A204.1 (cell line): Measurements from ENCODE around the gene ERGIC2.
"Not testable (repeated sequence)": the region's sequence is repeated elsewhere in the genome, so short reads cannot be mapped to it uniquely, and the experiment has no call there.

Experiments
- FAIRE-seq: peaks from 2 replicates; lab custom pipeline; 2012; peaks lifted over from hg19 to GRCh38; lab: Jason Lieb, UNC

The ERGIC2 gene, protein sequence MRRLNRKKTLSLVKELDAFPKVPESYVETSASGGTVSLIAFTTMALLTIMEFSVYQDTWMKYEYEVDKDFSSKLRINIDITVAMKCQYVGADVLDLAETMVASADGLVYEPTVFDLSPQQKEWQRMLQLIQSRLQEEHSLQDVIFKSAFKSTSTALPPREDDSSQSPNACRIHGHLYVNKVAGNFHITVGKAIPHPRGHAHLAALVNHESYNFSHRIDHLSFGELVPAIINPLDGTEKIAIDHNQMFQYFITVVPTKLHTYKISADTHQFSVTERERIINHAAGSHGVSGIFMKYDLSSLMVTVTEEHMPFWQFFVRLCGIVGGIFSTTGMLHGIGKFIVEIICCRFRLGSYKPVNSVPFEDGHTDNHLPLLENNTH

DNA sequence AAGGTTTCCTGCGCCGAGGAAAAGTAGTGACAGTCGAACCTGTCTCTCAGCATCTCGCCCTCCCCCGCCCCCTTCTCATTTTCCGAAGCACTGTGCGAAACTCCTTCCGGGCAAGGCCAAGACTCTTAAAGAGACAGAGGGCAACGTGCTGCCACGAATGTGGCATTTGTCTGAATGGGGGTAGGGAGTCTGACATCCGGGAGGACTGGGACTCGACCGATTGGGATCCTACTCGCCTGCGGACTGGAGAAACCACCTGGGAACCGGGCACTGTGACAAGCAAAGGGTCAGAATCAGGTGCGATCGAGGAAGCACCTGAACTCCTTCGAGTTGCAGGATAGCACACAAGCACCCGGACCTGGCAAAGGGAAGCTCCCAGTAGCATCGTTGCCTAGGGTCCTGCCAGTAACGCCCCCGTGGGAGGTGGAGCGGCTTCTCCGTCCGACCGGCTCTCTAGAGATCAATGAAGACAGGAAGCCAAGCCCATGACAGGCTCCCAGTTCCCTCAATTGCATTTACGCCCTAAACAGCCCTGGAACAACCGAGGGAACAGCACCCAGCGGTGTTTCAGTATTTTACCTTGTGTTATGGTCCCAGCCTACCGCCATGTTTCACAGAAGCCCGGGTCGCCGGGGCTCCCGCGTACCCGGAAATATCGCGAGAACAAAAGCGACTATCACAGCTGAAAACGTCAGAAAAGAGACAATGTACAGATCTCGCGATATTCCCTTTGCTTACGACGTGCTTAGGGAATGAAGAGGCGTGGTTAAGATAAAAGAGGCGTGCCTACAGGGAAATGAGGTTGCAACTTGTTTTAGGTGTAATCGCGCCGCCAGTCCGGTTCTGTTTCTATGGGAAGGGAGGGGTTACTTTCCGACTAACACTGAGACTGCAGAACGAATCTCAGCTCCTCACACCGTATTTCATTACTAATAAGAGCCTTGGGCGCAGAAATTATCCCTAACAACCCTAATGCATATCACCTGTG lies at the start of gene ERGIC2:
TSS of gene ERGIC2 (minus strand) at position 637 of the 988 bp plus-strand sequence. CDS start 9,539 bp downstream, outside the sequence.
- FAIRE-seq, result peak; percentile 98

DNA sequence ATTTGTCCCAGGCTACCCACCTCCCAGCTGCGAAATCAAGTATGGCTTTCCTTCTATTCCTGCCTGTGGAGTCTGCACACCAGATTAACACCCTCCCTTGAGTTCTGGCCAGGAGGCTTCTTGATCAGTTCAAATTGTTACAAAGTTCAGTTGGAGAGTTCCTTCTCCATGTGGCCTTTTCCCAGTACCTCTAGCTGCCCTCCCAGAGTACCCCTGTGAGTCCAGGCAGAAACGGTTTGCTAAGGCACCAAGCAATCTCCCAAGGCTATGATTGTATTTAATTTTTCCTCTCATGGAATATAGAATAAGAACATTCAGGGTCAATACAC lies 49.7 kb upstream of the ERGIC2 start:
- FAIRE-seq, result no peak

DNA sequence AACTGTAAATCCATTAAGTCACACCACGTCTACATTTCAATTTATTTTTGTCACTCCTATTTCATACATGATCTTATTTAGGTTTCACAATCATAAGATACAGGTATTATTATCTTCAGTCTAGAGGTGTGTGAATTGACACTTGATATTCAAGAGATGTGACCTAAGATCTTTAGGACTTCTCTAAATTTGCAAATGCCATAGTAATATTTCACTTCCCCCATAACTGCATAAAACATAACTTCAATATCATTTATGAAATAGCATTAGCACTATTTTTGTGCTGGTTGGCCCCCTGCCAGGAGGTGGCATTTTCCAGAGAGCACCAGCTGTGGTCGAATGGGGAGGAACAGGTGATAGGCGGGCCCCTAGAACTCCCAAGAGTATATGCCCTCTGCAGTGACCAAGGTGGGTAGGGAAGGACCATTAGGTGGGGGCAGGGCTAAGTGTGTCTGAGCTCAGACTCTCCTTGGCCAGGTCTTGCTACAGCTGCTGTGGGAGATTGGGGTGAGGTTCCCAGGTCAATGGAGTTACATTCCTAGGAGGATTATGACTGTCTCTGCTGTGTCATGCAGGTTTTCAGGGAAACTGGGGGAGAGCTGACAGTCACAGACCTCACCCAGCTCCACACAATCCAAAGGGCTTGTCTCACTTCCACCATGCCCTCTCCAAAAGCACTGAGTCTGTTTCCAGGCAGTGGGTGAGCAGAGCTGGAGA lies 49.2 kb upstream of the ERGIC2 start:
- FAIRE-seq, result no peak

DNA sequence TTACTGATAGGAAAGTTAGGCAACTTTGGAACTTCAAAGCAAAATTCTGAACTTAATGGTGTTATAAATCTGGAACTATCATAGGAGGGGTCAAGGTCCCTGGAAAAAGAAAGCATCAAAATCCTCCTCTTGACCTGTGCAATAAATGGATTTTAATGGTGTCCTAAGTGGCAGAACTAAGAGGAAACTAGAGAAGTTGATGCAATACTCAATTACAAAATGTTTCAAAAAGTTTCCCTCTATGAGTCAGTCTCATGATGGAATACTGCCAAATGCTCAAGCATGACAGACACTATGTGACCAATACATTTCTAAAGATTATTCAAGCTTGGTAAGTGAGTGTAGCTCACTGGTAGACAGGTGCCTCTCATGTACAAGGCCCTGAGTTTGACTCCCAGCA lies 47.7 kb upstream of the ERGIC2 start:
- no peak for FAIRE-seq

DNA sequence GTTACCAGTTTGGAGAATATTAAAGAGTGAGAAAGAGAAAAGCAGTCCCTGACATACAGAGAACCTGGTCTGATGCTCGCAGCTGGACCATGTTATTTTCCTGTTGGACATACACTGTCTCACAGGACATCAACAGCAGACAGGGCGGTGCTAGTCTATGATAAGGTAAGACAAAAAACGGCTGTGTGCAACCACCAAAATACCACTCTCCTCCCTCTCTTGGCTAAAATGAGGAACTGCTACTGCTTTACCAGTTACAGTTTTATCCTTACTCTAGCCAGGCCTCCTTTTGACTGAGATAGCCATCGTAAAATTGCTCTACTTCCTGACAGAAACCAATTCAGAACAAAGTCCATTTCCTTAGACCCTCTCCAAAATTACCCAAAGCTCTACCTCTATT lies 47.0 kb upstream of the ERGIC2 start:
- no peak for FAIRE-seq

DNA sequence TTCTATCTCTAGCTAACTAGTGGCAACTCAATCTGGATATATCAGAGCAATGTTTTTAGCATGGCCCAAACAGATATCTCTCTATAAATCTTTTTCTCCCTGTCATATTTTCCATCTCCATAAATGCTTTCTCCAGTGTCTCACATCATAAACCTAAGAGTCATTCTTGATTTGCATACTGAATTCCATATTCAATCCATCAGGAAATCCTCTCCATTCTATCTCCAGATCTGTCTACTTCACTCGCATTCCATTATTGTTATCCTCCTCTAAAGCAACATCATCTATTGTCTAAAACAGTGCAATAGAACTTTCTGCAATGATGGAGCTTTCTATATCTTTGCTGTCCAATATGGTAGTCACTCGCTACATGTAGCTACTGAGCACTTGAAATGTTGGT lies 45.5 kb upstream of the ERGIC2 start:
- no peak for FAIRE-seq

DNA sequence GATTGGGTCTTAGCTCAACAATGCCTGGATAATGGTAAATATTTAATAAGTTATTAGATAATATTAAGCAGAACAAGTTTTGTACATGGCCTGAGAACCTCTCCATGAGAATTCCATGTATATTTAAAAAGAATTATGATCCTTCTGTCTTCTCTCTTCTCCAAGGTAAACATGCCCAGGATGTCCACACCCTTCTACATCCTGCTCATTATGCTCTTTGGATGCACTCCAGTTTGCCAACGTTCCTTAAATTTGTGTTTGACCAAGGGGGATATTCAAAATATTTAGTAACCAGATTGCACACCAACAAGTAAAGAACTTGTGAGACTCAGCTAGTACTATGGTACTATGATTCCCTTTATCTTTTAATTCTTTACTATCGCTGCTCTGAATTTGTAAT lies 44.8 kb upstream of the ERGIC2 start:
- no peak for FAIRE-seq

DNA sequence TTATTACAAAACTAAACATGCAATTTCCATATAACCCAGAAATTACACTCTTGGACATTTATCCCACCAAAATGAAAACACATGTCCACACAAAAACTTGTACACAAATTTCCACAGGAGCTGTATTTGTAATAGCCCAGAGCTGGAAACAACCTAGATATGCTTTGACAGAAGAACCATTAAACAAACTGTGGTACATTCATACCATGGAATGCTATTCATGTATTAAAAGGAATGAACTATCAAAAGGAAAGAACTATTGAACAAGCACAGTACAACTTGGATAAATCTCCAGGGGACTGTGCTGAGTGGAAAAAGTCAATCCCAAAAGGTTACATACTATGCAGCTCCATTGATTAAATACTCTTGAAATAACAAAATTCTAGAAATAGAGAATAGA lies 35.8 kb upstream of the ERGIC2 start:
- FAIRE-seq, result no peak

DNA sequence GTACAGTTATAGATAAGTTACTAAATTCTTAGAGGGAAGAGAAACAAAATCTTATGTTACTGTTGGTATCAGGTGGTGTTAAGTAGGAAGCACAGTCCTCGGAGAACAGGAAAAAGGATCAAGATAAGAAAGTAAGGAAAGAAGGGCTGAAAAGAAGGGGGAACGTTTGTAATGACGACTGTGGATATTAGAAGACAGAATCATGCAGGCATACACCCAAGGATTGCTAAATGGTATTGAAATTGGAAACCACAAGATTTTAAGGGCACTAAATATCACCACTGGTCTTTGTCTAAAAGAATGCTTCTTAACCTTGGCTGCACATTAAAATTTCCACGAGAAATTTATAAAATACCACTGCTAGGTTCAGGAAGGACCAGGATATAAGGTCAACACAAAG lies 34.1 kb upstream of the ERGIC2 start:
- FAIRE-seq, result no peak

DNA sequence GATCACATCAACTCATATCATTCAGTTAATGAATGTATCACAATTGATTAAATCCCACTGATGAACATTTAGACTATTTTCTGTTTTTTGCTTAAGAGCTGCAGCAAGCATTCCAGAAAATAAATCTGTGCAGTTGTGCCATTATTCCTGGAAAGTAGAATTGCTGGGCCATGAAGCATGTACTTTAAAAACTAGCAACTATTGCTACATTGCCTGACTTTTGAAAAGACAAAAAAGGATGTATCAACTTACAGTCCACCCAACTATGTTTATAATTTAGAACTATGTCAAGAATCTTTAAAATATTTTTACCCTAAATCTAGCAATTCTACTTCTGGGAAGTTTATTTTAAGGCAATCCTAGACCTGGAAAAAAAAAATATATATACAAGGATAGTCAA lies 33.4 kb upstream of the ERGIC2 start:
- no peak for FAIRE-seq

DNA sequence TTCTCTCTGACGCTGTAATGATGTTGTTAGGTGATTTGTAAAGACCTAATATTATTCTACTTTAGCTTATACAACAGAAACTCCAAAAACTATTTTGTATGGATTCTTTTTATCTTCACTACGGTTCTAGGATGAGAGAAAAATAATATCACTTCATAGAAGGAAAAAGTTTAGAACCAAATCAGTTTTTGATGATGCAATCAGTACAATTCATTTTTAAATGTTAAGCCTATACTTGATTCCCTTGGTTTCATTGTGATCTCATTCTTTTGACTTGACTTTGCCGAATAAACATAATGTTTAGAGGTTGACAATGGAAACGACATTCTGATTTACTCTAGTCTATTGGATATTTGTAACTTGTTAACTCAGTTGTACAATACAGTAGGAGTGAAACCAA lies 24.6 kb upstream of the ERGIC2 start:
- FAIRE-seq, result no peak

DNA sequence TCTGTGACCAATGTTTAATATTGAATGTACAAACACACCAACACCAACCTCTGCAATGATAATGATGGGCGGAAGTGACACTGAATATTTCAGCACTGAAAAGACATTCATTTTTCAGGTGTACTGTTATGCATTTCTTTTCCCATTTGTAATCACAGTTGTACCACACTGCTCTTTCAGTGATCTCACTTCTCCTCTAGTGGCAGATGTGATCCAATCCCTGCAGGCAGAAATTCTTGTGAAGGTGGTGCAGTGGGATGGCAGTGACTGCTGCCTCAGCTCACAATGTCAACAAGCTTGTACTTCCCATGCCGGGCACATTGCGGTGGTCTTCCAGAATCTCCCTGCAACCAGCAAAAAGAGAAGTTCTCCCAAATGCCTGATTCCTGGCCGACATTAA lies 23.0 kb upstream of the ERGIC2 start:
- FAIRE-seq, result no peak

DNA sequence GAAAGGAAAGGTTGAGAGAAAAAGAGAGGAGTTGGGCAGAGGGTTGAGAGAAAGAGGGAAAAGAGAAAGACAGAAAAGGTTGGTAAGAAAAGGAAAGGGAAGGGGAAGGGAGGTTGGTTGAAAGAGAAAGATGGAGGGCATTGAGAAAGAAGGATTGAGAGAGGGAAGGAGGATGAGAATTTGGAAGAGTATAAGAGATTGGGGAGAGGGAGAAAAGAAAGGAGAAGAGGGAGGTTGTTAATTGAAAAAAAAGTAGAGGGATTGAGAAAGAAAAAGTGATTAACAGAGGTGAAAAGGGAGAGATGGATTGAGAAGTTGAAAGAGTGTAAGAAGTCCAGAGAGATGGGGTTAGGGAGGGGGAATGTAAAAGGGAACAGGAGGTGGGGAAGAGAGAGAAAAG lies 21.5 kb upstream of the ERGIC2 start:
- FAIRE-seq, result no peak

DNA sequence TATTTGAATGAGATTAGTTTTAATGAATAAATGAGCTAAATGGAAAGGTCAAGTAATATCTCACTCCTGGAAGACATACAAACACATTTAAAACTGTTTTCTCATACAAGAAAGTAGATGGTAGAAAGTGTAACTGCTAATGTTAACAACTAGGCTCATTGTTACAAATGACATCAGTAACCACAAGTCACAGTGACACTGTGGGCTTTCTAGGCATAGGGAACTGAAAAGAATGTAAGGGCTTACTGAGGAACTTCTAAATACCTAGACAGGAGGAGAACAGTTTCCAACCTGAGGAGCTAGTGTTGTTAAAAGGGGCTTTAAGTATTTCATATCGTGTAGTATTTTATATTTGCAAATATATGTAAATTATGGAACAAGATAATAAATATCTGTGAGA lies 17.5 kb upstream of the ERGIC2 start:
- FAIRE-seq, result no peak

DNA sequence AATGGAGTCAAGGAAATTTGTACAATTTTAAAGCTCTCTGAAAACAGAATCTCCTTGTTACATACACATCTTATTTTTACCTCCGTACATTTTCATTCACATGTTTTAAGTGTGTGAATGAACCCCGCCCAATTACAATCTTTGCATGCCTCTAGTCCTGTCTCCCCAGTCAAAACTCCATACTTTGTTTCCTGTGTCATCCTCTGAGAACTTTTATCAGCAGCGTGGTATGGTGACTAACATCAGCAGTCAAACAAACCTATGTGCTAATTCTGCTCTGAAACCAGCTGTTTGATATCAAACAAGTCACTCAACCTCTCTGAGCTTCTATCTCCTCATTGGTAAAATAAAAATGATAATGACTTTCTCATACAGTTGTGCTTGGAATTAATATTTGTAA lies 15.8 kb upstream of the ERGIC2 start:
- FAIRE-seq, result no peak

DNA sequence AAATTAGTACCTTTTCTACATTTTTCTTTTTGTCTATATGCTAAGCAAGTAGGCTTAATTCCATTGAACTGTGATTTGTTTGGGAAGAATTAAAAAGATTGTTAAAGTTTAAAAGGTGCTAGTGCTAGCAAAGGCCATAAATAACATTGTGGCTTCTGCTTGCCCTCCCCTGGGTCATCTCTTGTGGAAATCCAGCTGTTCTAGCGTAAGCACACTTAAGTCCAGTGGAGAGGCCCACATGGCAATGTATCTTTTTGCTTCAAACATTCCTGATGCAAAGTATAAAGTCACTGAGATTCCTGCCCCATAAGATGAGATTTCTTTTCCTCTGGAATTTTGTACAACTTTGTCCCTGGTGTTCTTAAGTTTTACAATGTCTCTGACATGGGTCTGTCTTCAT lies 14.4 kb upstream of the ERGIC2 start:
- FAIRE-seq, result no peak

DNA sequence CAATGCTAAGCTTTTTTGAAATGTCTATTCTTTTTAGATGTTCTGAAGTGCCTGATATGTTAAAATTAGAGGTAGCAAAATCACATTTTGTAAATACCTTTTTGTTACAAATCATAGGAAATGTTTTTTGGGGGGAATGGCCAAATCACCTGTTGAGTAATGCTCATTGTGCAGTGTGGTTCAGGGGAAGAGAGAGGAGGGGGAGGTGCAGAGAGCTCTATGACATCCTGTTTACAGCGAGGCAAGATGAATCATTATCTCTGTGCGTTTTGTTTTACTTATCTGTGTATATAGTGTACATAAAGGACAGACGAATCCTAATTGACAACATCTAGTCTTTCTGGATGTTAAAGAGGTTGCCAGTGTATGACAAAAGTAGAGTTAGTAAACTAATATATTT lies 9.4 kb upstream of the ERGIC2 start:
- not testable (repeated sequence) for FAIRE-seq

DNA sequence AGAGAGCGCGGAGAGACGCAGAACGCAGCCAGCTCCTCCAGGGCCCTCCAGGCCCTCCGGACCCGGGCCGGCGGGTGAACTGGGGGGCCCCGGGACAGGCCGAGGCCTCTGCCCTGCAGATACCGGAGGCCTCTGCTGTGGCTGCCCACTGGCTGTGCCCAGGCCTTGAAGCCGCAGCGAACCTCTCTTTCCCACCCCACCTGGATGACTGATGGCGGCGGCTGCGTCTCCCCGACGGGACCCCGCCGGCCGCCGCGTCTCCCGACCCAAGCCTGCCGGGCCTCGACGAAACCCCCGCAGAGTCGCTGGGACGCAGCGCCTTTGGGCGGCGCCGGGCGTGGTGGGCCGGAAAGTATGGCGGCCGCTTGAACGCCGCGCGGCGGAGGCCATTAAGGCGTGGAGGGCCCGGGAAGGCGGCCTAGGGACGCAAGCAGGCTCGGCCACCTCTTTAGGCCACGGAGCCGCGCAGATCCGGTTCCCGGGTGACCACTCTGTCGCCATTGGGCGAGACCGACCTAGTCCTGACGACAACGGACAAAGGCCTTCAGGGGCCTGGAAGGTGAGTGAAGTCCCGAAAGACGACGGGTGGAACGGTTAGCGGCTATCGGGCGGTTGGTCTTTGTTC lies 8.4 kb upstream of the ERGIC2 start:
- no peak for FAIRE-seq

DNA sequence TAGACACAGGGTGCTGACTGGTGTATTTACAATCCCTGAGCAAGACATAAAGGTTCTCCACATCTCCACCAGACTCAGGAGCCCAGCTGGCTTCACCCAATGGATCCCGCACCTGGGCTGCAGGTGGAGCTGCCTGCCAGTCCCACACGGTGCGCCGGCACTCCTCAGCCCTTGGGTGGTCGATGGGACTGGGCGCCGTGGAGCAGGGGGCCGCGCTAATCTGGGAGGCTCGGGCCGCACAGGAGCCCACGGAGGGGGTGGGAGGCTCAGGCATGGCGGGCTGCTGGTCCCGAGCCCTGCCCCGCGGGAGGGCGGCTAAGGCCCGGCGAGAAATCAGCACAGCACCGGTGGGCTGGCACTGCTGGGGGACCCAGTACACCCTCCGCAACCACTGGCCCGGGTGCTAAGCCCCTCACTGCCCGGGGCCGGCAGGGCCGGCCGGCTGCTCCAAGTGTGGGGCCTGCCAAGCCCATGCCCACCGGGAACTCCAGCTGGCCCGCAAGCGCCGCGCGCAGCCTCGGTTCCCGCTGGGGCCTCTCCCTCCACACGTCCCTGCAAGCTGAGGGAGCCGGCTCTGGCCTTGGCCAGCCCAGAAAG lies 5.2 kb upstream of the ERGIC2 start:
- FAIRE-seq, result not testable (repeated sequence)

DNA sequence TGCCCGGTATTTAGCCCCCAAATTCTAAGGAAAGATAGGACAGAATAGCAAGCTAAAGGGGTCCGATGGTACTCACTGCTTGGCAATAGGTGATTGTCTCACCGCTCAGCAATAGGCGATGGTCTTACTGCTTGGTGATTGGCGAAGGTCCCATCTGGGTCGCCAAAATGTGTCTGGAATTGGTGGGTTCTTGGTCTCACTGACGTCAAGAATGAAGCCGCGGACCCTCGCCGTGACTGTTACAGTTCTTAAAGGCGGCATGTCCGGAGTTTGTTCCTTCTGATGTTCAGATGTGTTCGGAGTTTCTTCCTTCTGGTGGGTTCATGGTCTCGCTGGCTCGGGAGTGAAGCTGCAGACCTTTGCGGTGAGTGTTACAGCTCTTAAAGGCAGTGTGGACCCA lies 4.2 kb upstream of the ERGIC2 start:
- FAIRE-seq, result not testable (repeated sequence)

DNA sequence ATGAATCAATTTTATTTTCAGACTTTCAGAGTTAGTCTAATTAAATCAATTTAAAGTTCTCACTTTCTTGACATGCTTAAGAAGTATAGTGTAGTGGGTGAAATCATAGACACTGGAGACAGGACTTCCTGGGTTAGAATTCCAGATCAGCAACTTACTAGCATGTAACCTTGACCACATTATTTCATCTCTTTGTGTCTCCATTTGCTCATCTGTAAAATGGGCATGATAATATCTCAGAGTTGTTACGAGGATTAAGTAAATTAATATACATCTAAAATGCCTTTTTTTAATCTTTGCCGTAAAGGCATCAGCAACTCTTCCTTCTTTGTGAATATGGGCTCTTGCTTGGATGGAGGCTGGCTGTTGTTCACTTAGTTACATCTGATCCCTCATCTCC lies 1.3 kb upstream of the ERGIC2 start:
- FAIRE-seq, result no peak

DNA sequence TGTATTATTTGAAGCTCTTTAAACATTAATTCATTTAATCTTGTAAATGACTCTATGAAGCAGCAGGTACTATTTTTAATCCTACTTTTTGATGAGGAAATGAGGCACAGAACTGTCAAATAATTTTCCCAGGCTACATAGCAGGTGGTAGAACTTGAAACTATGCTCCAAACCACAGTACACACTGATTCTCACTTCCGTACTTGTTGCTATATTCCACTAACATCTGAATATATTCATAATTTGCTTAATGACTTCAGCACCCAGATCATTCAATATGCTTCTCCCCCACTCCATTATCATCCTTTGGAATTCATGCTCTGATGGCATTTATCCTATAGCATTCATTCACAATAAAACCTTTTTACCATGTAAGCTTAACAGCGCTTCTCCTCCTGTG lies 4.9 kb downstream of the ERGIC2 start:
- FAIRE-seq, result no peak
